Measurements from ENCODE around the gene STAB2.

DNA sequence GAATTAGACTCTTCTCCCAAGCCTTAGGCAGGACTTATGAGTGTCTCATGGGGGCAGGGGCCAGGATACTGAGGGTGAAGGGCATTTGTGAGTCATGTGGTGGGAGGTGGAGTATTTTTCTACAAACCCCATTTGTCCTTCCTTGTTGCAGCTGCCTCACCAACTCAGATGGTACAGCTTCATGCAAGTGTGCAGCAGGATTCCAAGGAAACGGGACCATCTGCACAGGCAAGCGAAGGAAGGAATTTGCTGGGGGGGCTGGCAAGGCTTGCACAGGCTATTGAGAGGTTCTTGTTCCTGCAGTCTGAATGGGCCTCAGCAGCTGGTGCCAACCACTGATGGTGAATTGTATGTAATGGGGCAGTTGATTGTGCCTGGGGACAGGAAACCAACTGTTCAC is 125.1 kb downstream of the STAB2 start:
- TF ChIP-seq CTCF (IDR thresholded peaks at IDR 0.05) (no peak), POLR2A (IDR thresholded peaks at IDR 0.05) (no peak)

All from sigmoid colon (tissue), 3 donors.